Measurements from ENCODE around the gene FBN2.

GRCh38 chr5:128366147-128366546 is 171.9 kb downstream of the FBN2 start:
- no peak for TF ChIP-seq CTCF (conservative IDR thresholded peaks at IDR 0.05 in 1 of 2, IDR thresholded peaks at IDR 0.05 in 1 of 2; ENCODE audit: low read depth in 1 of 2, low read length in 2 of 2)
- TF ChIP-seq EZH2 (IDR thresholded peaks at IDR 0.05; ENCODE audit: low read length, missing control alignments), result no peak

All from fibroblast of lung (primary cell).